ENCODE data around the gene ZNF275.
"Not testable (repeated sequence)": the region's sequence is repeated elsewhere in the genome, so short reads cannot be mapped to it uniquely, and the experiment has no call there.

The ZNF275 gene

GRCh38 chrX:153381684-153382532, 48.0 kb downstream of the ZNF275 start:
- H3K4me3 ChIP-seq (ENCODE audit: low read depth, low read length) = no peak overlapping the region
- TF ChIP-seq, protein P1, sequence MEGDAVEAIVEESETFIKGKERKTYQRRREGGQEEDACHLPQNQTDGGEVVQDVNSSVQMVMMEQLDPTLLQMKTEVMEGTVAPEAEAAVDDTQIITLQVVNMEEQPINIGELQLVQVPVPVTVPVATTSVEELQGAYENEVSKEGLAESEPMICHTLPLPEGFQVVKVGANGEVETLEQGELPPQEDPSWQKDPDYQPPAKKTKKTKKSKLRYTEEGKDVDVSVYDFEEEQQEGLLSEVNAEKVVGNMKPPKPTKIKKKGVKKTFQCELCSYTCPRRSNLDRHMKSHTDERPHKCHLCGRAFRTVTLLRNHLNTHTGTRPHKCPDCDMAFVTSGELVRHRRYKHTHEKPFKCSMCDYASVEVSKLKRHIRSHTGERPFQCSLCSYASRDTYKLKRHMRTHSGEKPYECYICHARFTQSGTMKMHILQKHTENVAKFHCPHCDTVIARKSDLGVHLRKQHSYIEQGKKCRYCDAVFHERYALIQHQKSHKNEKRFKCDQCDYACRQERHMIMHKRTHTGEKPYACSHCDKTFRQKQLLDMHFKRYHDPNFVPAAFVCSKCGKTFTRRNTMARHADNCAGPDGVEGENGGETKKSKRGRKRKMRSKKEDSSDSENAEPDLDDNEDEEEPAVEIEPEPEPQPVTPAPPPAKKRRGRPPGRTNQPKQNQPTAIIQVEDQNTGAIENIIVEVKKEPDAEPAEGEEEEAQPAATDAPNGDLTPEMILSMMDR (conservative IDR thresholded peaks at IDR 0.05; ENCODE audit: low read depth, low read length) = peak; percentile 48
- peak; percentile 96 for DNase-seq (ENCODE audit: low read depth)

DNA sequence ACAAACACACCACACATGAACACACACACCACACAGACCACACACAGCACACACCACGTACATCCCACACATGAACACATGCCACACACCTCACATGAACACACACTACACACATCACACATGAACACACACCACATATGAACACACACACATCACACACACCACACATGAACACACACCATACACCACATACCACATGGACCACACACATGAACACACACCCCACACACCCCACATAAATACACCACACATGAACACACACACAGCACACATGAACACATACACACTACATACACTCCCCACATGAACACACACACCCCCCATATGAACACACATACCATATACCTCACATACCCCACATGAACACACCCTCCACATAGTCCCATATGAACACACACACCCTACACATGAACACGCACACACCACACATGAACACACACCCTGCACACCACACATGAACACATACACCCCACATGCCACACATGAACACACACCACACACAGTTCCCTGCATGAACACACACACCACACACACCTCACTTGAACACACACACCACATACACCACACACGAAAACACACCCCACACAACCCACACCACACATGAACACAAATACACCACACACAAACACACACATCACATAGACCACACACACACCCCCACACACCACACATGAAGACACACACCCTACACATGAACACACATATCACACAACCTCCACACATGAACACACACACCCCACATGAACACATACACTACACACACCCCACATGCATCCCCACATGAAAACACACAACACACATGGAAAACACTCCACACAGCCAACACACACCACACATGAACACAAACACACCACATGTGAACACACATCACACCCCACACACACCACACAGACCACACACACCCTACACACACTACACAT, 48.9 kb downstream of the ZNF275 start:
- no peak for DNase-seq (ENCODE audit: low read depth)
- TF ChIP-seq, protein P1 (conservative IDR thresholded peaks at IDR 0.05; ENCODE audit: low read depth, low read length) = no peak
- no peak overlapping the region for H3K4me3 ChIP-seq (ENCODE audit: low read depth, low read length)

DNA sequence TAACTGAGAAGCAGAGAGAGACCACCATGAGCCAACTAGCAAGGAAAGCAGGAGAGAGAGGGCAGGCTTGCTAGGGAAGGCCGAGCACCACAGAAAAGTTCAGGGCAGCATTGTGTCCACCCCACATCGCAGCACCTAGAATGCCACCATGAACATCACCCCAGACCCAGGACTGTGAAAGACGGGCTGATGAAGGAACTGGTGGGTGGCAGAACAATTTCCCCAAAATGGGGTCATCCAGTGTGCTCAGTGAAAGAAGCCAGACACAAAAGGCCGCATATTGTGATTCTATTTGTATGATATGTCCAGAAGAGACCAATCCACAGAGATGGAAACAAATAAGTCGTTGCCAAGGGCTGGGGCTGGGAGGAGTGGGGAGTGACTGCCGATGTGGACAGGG, 50.4 kb downstream of the ZNF275 start:
- DNase-seq (ENCODE audit: low read depth) = no peak
- TF ChIP-seq, protein P1 (conservative IDR thresholded peaks at IDR 0.05; ENCODE audit: low read depth, low read length) = no peak
- no peak overlapping the region for H3K4me3 ChIP-seq (ENCODE audit: low read depth, low read length)

DNA sequence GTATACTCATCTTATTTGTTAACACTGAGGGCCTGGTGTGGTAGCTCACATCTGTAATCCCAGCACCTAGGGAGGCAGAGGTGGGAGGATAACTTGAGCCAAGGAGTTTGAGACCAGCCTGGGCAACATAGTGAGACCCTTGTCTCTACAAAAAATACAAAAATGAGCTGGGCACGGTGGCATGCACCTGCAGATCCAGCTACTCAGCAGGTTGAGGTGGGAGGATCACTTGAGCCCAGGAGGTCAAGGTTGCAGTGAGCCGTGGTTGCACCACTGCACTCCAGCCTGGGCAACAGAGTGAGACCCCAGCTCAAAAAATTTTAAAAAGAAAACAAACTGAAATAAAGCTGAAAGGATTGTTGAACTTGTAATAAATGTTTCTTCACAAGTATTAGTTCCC, 51.0 kb downstream of the ZNF275 start:
- not testable (repeated sequence) for H3K4me3 ChIP-seq (ENCODE audit: low read depth, low read length); DNase-seq (ENCODE audit: low read depth)

- TF ChIP-seq, protein P1 (conservative IDR thresholded peaks at IDR 0.05; ENCODE audit: low read depth, low read length) = no peak
- no peak for DNase-seq (ENCODE audit: low read depth)
- H3K4me3 ChIP-seq (ENCODE audit: low read depth, low read length) = no peak overlapping the region
Observed at GRCh38 chrX:153386097-153386496, 52.1 kb downstream of the ZNF275 start.

DNA sequence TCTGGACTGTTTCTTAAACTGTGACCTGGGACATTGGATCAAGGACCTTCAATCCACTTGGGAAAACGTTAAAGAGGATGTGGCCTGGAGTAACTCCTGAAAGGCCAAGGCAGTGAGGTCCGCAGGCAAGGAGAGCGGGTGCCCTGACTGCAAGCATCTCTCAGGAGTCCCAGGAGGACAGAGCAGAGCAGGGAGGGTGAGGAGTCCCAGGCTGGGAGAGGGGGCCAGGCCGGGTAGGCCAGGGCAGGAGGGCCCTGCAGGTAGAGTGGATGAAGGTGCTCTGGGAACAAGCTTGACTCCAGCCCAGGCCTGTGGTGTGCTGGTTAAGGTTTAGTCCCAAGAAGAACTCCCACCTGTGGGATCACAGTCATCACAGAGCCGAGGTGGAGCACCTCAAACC, 53.4 kb downstream of the ZNF275 start:
- TF ChIP-seq, protein P1 (conservative IDR thresholded peaks at IDR 0.05; ENCODE audit: low read depth, low read length) = no peak
- no peak overlapping the region for H3K4me3 ChIP-seq (ENCODE audit: low read depth, low read length)
- DNase-seq (ENCODE audit: low read depth) = no peak

DNA sequence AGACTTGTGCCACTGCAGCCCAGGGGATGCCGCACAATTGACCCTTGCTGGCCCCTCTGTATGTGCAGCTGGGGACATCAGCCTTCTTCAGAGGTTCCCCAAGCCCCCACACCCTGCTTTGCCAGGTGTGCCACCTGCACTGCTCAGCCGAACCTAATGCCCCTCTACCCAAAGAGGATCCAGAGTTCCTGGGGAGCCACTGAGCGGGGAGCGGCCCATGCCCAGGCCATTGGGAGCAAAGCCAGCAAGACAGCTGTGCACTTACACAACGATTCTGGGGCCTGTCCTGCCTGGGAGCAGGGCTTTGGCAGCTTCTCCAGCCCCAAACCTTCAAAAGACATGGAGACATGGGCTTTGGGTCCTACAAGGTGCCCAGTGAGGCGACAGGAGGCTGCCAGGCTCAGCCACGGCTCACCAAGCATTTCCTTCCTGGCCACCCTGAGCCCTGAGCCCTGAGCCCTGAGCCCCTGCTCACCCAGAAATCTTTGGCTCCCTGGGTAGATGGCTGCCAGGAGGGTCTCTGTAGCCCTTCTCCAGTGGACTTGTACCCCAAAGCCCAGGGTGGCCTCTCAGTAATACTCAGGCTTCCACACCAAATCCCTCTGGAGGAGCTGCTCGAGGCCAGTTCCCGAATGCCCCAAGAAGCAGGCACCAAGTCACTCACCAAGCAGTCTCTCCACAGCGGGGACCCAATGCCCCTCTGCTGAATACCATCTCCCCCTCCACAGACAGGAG, 54.2 kb downstream of the ZNF275 start:
- no peak for DNase-seq (ENCODE audit: low read depth)

More for the DNA sequence above, 54.2 kb downstream of the ZNF275 start:
- TF ChIP-seq, protein P1 (conservative IDR thresholded peaks at IDR 0.05; ENCODE audit: low read depth, low read length) = no peak
- no peak overlapping the region for H3K4me3 ChIP-seq (ENCODE audit: low read depth, low read length)

Data from choroid plexus epithelial cell (primary cell).